SK-N-SH (cell line): ENCODE results near the gene GLUL. TPM values are rescaled to one million over a fixed set of nuclear protein-coding genes. Genes with fewer than 3 reads are reported as not detected.

Experiments
- CTCF ChIA-PET: fragments of 300-600, 350-600 bp; formaldehyde crosslinking; extraction: SDS; loops from one replicate; lab custom pipeline; 2021; lab: Yijun Ruan, JAX
- POLR2A ChIA-PET: fragments of 350-600 bp; sonication (Branson Sonifier 250); formaldehyde crosslinking; extraction: SDS; loops from one replicate; lab custom pipeline; 2020; ENCODE audit warnings: antibody characterized with exemption, inconsistent platforms; lab: Yijun Ruan, JAX
- DNase-seq: peaks from one replicate; pipeline ENCODE4 v3.0.0; 2012
- H2AFZ ChIP-seq: fragments of 200-600 bp; sonication (generic); 2 replicates; pipeline ENCODE4 v1.8.1; 2016; ENCODE audit warnings: antibody characterized with exemption, mild to moderate bottlenecking, low read depth
- H3F3A ChIP-seq: fragments of 200-600 bp; sonication (generic); replicated peaks from 2 replicates; pipeline ENCODE3; 2016; ENCODE audit warnings: antibody characterized with exemption, mild to moderate bottlenecking; ENCODE audit not compliant: insufficient read depth
- H3K27ac ChIP-seq, 2 experiments: fragments of 200-500 bp in 1 of 2; fragments of 200-600 bp in 1 of 2; sonication (Bioruptor generic) in 1 of 2; sonication (generic), shearing (Covaris generic) in 1 of 2; 2 replicates each; pipeline versions ENCODE4 v1.5.1 to v1.6.1; 2014 to 2016; ENCODE audit warnings: low read depth in 2 of 2, inconsistent platforms in 1 of 2, low read length in 1 of 2, mild to moderate bottlenecking in 1 of 2, mixed read lengths in 1 of 2
- H3K27me3 ChIP-seq: fragments of 200-600 bp; sonication (generic), shearing (Covaris generic); 2 replicates; pipeline ENCODE4 v1.6.1; 2016; ENCODE audit warnings: mixed run types; ENCODE audit not compliant: insufficient read depth
- H3K36me3 ChIP-seq, 2 experiments: fragments of 200-500 bp in 1 of 2; fragments of 200-600 bp in 1 of 2; sonication (Bioruptor generic) in 1 of 2; sonication (generic) in 1 of 2; replicated peaks in 1 of 2; 2 replicates each; pipeline versions ENCODE3 to v1.5.1; 2014 to 2016; ENCODE audit warnings: low read length in 1 of 2, mild to moderate bottlenecking in 1 of 2; ENCODE audit not compliant: insufficient read depth in 2 of 2, control insufficient read depth in 1 of 2
- H3K4me1 ChIP-seq, 2 experiments: fragments of 200-500 bp in 1 of 2; fragments of 200-600 bp in 1 of 2; sonication (Bioruptor generic) in 1 of 2; sonication (generic), shearing (Covaris generic) in 1 of 2; 2 replicates each; pipeline versions ENCODE4 v1.5.1 to v1.6.1; 2014 to 2016; ENCODE audit warnings: low read depth in 1 of 2, low read length in 1 of 2, mixed run types in 1 of 2; ENCODE audit not compliant: insufficient read depth in 2 of 2, control insufficient read depth in 1 of 2
- H3K4me2 ChIP-seq: fragments of 200-600 bp; sonication (generic), shearing (Covaris generic); 2 replicates; pipeline ENCODE4 v1.6.1; 2017; ENCODE audit warnings: mixed run types
- H3K4me3 ChIP-seq, 2 experiments: fragments of 200-500 bp in 1 of 2; fragments of 200-600 bp in 1 of 2; sonication (Bioruptor generic) in 1 of 2; sonication (generic), shearing (Covaris generic) in 1 of 2; 2 replicates each; pipeline versions ENCODE4 v1.5.1 to v1.8.1; 2014 to 2016; ENCODE audit warnings: low read depth in 2 of 2, inconsistent platforms in 1 of 2, low read length in 1 of 2, mild to moderate bottlenecking in 1 of 2, mixed read lengths in 1 of 2, moderate library complexity in 1 of 2
- H3K79me2 ChIP-seq: fragments of 200-600 bp; sonication (generic); 2 replicates; pipeline ENCODE4 v1.8.1; 2017; ENCODE audit warnings: mild to moderate bottlenecking; ENCODE audit not compliant: insufficient read depth
- H3K9ac ChIP-seq: fragments of 200-600 bp; sonication (generic); 2 replicates; pipeline ENCODE4 v1.6.1; 2017; ENCODE audit warnings: mixed run types
- H3K9me2 ChIP-seq: fragments of 200-600 bp; sonication (generic); 2 replicates; pipeline ENCODE4 v1.6.1; 2017; ENCODE audit warnings: mixed run types
- H3K9me3 ChIP-seq: fragments of 200-600 bp; sonication (generic); 2 replicates; pipeline ENCODE4 v1.6.1; 2017; ENCODE audit warnings: mixed run types, mild to moderate bottlenecking, moderate library complexity
- H4K20me1 ChIP-seq: fragments of 200-600 bp; sonication (generic); 2 replicates; pipeline ENCODE4 v1.6.1; 2017; ENCODE audit warnings: mild to moderate bottlenecking, mixed run types; ENCODE audit not compliant: insufficient read depth
- CTCF ChIP-seq: fragments of 200-600 bp; sonication (generic); IDR thresholded peaks from 2 replicates; pipeline ENCODE4 v1.6.1; 2017; ENCODE audit warnings: antibody characterized with exemption, mild to moderate bottlenecking, moderate library complexity
- EP300 ChIP-seq, 2 experiments: IDR thresholded peaks; 2 replicates each; pipeline versions ENCODE4 v1.4.0 to v1.6.1; 2012; ENCODE audit warnings: borderline replicate concordance in 1 of 2, low read depth in 1 of 2, low read length in 1 of 2
- EZH2phosphoT487 ChIP-seq: fragments of 200-600 bp; sonication (generic); IDR thresholded peaks from 2 replicates; pipeline ENCODE4 v1.6.1; 2017; ENCODE audit warnings: low read depth, mixed run types, mild to moderate bottlenecking, antibody characterized with exemption, moderate library complexity, borderline replicate concordance
- MEF2A ChIP-seq: IDR thresholded peaks from 2 replicates; pipeline ENCODE4 v1.4.0; 2012; ENCODE audit warnings: low read depth, borderline replicate concordance
- NFIC ChIP-seq: IDR thresholded peaks from 2 replicates; pipeline ENCODE4 v1.4.0; 2012; ENCODE audit warnings: borderline replicate concordance
- NRF1 ChIP-seq: IDR thresholded peaks from 2 replicates; pipeline ENCODE4 v1.6.1; 2012; ENCODE audit warnings: low read depth, mild to moderate bottlenecking, low read length
- PBX3 ChIP-seq: IDR thresholded peaks from 2 replicates; pipeline ENCODE4; 2012
- SMC3 ChIP-seq: IDR thresholded peaks from 2 replicates; pipeline ENCODE4 v1.6.1; 2012; ENCODE audit warnings: low read depth, low read length, improper control_type of control experiment
- TAF1 ChIP-seq: IDR thresholded peaks from 2 replicates; pipeline ENCODE4 v1.6.1; 2012; ENCODE audit warnings: low read depth, mild to moderate bottlenecking, low read length, moderate library complexity, borderline replicate concordance
- USF1 ChIP-seq: IDR thresholded peaks from 2 replicates; pipeline ENCODE4 v1.4.0; 2012; ENCODE audit warnings: low read depth, borderline replicate concordance
- YY1 ChIP-seq: IDR thresholded peaks from 2 replicates; pipeline ENCODE4 v1.4.0; 2012; ENCODE audit warnings: low read depth, mild to moderate bottlenecking
- WGBS: methylation state at CpG from one replicate; pipeline ENCODE4 v1.1.6; 2017; ENCODE audit warnings: low lambda C conversion rate; 5-methylcytosine and 5-hydroxymethylcytosine counted together
- polyA plus RNA-seq, 3 experiments: library from polyadenylated mRNA; depleted of rRNA; stranded (reverse); fragments of >200 nt; gene quantifications; 2 replicates each; pipeline ENCODE4 v1.2.3, GENCODE V29; 2012
- TF ChIP-seq, protein P1 (sequence below): fragments of 150-350 bp; IDR thresholded peaks from 2 replicates; pipeline ENCODE4 v1.6.1; 2016; ENCODE audit warnings: mild to moderate bottlenecking, low read depth, low read length
- TF ChIP-seq, protein P2 (sequence below): IDR thresholded peaks from 2 replicates; pipeline ENCODE4 v1.4.0; 2012; ENCODE audit warnings: low read depth, borderline replicate concordance

Gene GLUL
- polyA plus RNA-seq, 1 of the 3 experiments (the other 2 are of a cell fraction) = 107 TPM

GRCh38 chr1:182408435-182409075 lies 17.0 kb upstream of the GLUL start:
- H3K9ac ChIP-seq = no peak overlapping the region
- H2AFZ ChIP-seq = no peak overlapping the region
- 17% methylated on average over 3 of the region's 3 CpGs for WGBS
- H3K79me2 ChIP-seq = no peaks in the 10 kb centered on the region
- no peak overlapping the region for H3K4me3 ChIP-seq
- DNase-seq = no peak
- no peaks in the 10 kb centered on the region for H3K36me3 ChIP-seq
- POLR2A ChIA-PET = no interaction called here
- no peaks in the 10 kb centered on the region for H3K27me3 ChIP-seq
- no peaks in the 10 kb centered on the region for H3K9me2 ChIP-seq
- H4K20me1 ChIP-seq = no peaks in the 10 kb centered on the region
- no peak overlapping the region for H3K27ac ChIP-seq
- H3K9me3 ChIP-seq = no peaks in the 10 kb centered on the region
- H3K4me2 ChIP-seq = no peak overlapping the region
- no peaks in the 10 kb centered on the region for H3K4me1 ChIP-seq
- H3F3A ChIP-seq = no peaks in the 10 kb centered on the region
- no peak for TF ChIP-seq SMC3
- no peak for TF ChIP-seq NFIC
- TF ChIP-seq, all 33 proteins: peak for 0
- CTCF ChIA-PET = interaction anchor here (1.4 to 2.6 kb wide), 3 partner anchors 12 to 265 kb away, joined by 3 to 10 read pairs (median 6); no protein-coding TSS in a partner anchor

GRCh38 chr1:182407724-182408123 lies 16.1 kb upstream of the GLUL start:
- ChIA-PET POLR2A (no interaction called here), CTCF (interaction anchor here (1.7 to 2.6 kb wide), 2 partner anchors 11 to 264 kb away, joined by 6 to 10 read pairs; no protein-coding TSS in a partner anchor)
- TF ChIP-seq TAF1 (no peak), NFIC (no peak), NRF1 (no peak), CTCF (no peak), YY1 (no peak), PBX3 (no peak), MEF2A (no peak), EP300 (IDR thresholded peaks at IDR 0.05; ENCODE audit: borderline replicate concordance in 1 of 2, low read depth in 1 of 2, low read length in 1 of 2) (no peak), EZH2phosphoT487 (no peak), USF1 (no peak)
- TF ChIP-seq, protein P1, sequence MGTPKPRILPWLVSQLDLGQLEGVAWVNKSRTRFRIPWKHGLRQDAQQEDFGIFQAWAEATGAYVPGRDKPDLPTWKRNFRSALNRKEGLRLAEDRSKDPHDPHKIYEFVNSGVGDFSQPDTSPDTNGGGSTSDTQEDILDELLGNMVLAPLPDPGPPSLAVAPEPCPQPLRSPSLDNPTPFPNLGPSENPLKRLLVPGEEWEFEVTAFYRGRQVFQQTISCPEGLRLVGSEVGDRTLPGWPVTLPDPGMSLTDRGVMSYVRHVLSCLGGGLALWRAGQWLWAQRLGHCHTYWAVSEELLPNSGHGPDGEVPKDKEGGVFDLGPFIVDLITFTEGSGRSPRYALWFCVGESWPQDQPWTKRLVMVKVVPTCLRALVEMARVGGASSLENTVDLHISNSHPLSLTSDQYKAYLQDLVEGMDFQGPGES = no peak
- TF ChIP-seq, protein P2, sequence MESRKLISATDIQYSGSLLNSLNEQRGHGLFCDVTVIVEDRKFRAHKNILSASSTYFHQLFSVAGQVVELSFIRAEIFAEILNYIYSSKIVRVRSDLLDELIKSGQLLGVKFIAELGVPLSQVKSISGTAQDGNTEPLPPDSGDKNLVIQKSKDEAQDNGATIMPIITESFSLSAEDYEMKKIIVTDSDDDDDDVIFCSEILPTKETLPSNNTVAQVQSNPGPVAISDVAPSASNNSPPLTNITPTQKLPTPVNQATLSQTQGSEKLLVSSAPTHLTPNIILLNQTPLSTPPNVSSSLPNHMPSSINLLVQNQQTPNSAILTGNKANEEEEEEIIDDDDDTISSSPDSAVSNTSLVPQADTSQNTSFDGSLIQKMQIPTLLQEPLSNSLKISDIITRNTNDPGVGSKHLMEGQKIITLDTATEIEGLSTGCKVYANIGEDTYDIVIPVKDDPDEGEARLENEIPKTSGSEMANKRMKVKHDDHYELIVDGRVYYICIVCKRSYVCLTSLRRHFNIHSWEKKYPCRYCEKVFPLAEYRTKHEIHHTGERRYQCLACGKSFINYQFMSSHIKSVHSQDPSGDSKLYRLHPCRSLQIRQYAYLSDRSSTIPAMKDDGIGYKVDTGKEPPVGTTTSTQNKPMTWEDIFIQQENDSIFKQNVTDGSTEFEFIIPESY = no peak
- Histone ChIP-seq H3K4me3 (no peak overlapping the region), H3K27me3 (no peaks in the 10 kb centered on the region), H2AFZ (no peak overlapping the region), H3K9ac (no peak overlapping the region), H3K4me1 (no peaks in the 10 kb centered on the region), H3K9me3 (no peaks in the 10 kb centered on the region), H3K27ac (no peak overlapping the region), H4K20me1 (no peaks in the 10 kb centered on the region), H3K79me2 (no peaks in the 10 kb centered on the region), H3K9me2 (no peaks in the 10 kb centered on the region), H3K36me3 (no peaks in the 10 kb centered on the region), H3K4me2 (no peak overlapping the region), H3F3A (no peaks in the 10 kb centered on the region)
- 20% methylated on average over 2 of the region's 3 CpGs for WGBS
- DNase-seq = no peak
